A549 (cell line): ENCODE measurements around the gene HSD3B7. TPM values are rescaled to one million over a fixed set of nuclear protein-coding genes. Genes with fewer than 3 reads are reported as not detected.

Experiments used
- ATAC-seq, 2 experiments: fragments of 200-7000 bp in 1 of 2; fragments of >200 bp in 1 of 2; cut with Nextera tagmentation in 1 of 2; cut with Tn5 transposase in 1 of 2; 3 replicates each; pipeline versions ENCODE4 v1.8.0 to v1.9.1; 2018 to 2020; ENCODE audit warnings: mild to moderate bottlenecking in 1 of 2, moderate library complexity in 1 of 2
- CTCF ChIA-PET: fragments of 300-600 bp; sonication (Branson Sonifier 250); formaldehyde crosslinking; extraction: SDS; loops from one replicate; lab custom pipeline; 2021; ENCODE audit warnings: antibody characterized with exemption, inconsistent platforms; lab: Yijun Ruan, JAX
- POLR2A ChIA-PET: fragments of 350-600 bp; formaldehyde crosslinking; extraction: SDS; loops from one replicate; lab custom pipeline; 2021; ENCODE audit warnings: antibody characterized with exemption, inconsistent platforms; lab: Yijun Ruan, JAX
- DNase-seq, 2 experiments: peaks; one replicate each; pipeline versions ENCODE4 v3.0.0 to v3.0.0-alpha.2; 2011 to 2016; ENCODE audit warnings: low read depth in 1 of 2, low spot score in 1 of 2
- FAIRE-seq: peaks from 2 replicates; lab custom pipeline; 2011; peaks lifted over from hg19 to GRCh38; lab: Jason Lieb, UNC
- H3K27ac ChIP-seq, 2 experiments: fragments of >200 bp; sonication (Bioruptor Twin); formaldehyde crosslinking; 3 replicates each; pipeline ENCODE4 v1.5.1; 2016 to 2017
- H3K4me1 ChIP-seq: fragments of >200 bp; sonication (Bioruptor Twin); formaldehyde crosslinking; 3 replicates; pipeline ENCODE4 v1.6.1; 2016
- H3K4me2 ChIP-seq: fragments of >200 bp; sonication (Bioruptor Twin); formaldehyde crosslinking; 3 replicates; pipeline ENCODE4 v1.6.1; 2016
- H3K4me3 ChIP-seq: fragments of >200 bp; sonication (Bioruptor Twin); formaldehyde crosslinking; 3 replicates; pipeline ENCODE4 v1.5.1; 2016
- H3K9me3 ChIP-seq: fragments of >200 bp; sonication (Bioruptor Twin); formaldehyde crosslinking; 3 replicates; pipeline ENCODE4 v1.6.1; 2016
- CEBPB ChIP-seq, 2 experiments: fragments of >200 bp in 1 of 2; sonication (Bioruptor Twin) in 1 of 2; formaldehyde crosslinking in 1 of 2; IDR thresholded peaks; 2 replicates each; pipeline ENCODE4 v1.6.1; 2012 to 2016
- EHF ChIP-seq: fragments of 250-450 bp; sonication (Bioruptor Pico); IDR thresholded peaks from 2 replicates; pipeline ENCODE4 v1.5.0; 2020; ENCODE audit warnings: mild to moderate bottlenecking
- EP300 ChIP-seq, 2 experiments: fragments of >200 bp; sonication (Bioruptor Twin); formaldehyde crosslinking; IDR thresholded peaks; 2 replicates in 1 of 2; 3 replicates in 1 of 2; pipeline ENCODE4 v1.6.1; 2016 to 2017
- ESRRA ChIP-seq: fragments of 150-350 bp; IDR thresholded peaks from 2 replicates; pipeline ENCODE4 v1.6.1; 2014; ENCODE audit warnings: mild to moderate bottlenecking, low read length, borderline replicate concordance
- FOXS1 ChIP-seq: fragments of 250-450 bp; sonication (Bioruptor Pico); IDR thresholded peaks from 2 replicates; pipeline ENCODE4 v1.5.0; 2020; ENCODE audit warnings: mild to moderate bottlenecking, moderate library complexity
- HDAC2 ChIP-seq: fragments of 200-600 bp; sonication (generic); IDR thresholded peaks from 2 replicates; pipeline ENCODE4 v1.6.1; 2016
- HMGXB4 ChIP-seq: fragments of 250-450 bp; sonication (Bioruptor Pico); IDR thresholded peaks from 2 replicates; pipeline ENCODE4 v1.5.0; 2021; ENCODE audit warnings: mild to moderate bottlenecking, moderate library complexity, borderline replicate concordance
- HOXB5 ChIP-seq: fragments of 250-450 bp; sonication (Bioruptor Pico); IDR thresholded peaks from 2 replicates; pipeline ENCODE4 v1.5.0; 2020; ENCODE audit warnings: mild to moderate bottlenecking, moderate library complexity
- MAX ChIP-seq: IDR thresholded peaks from 2 replicates; pipeline ENCODE4 v1.6.1; 2012
- MAZ ChIP-seq: fragments of 150-350 bp; IDR thresholded peaks from 2 replicates; pipeline ENCODE4 v1.6.1; 2014; ENCODE audit warnings: antibody characterized with exemption, low read depth, low read length, borderline replicate concordance
- MYC ChIP-seq: IDR thresholded peaks from 2 replicates; pipeline ENCODE4 v1.6.1; 2012; ENCODE audit warnings: mild to moderate bottlenecking, inconsistent platforms, low read length, improper control_type of control experiment, borderline replicate concordance
- NFE2L2 ChIP-seq: fragments of 150-350 bp; conservative IDR thresholded peaks from 2 replicates; pipeline ENCODE4 v1.6.1; 2014; ENCODE audit warnings: low read length
- NPAS2 ChIP-seq: fragments of 250-450 bp; sonication (Bioruptor Pico); IDR thresholded peaks from 2 replicates; pipeline ENCODE4 v1.8.0; 2022; ENCODE audit warnings: mild to moderate bottlenecking, moderate library complexity, borderline replicate concordance
- PBX3 ChIP-seq: IDR thresholded peaks from 2 replicates; pipeline ENCODE4 v1.6.1; 2012
- POLR2A ChIP-seq: IDR thresholded peaks from 2 replicates; pipeline ENCODE4 v1.6.1; 2012; ENCODE audit warnings: mild to moderate bottlenecking, low read length
- RAD21 ChIP-seq, 2 experiments: fragments of >200 bp in 1 of 2; sonication (Bioruptor Twin) in 1 of 2; formaldehyde crosslinking in 1 of 2; IDR thresholded peaks in 1 of 2; conservative IDR thresholded peaks in 1 of 2; 2 replicates in 1 of 2; 3 replicates in 1 of 2; pipeline ENCODE4 v1.6.1; 2012 to 2018; ENCODE audit warnings: inconsistent platforms in 1 of 2
- RARB ChIP-seq: fragments of 250-450 bp; sonication (Bioruptor Pico); IDR thresholded peaks from 2 replicates; pipeline ENCODE4 v1.8.0; 2021; ENCODE audit warnings: mild to moderate bottlenecking, moderate library complexity
- RCOR1 ChIP-seq: fragments of 150-350 bp; IDR thresholded peaks from 2 replicates; pipeline ENCODE4 v1.6.1; 2014; ENCODE audit warnings: antibody characterized with exemption, low read length, low read depth
- REST ChIP-seq: fragments of 200-600 bp; sonication (generic); IDR thresholded peaks from 2 replicates; pipeline ENCODE4 v1.6.1; 2016; ENCODE audit warnings: antibody characterized with exemption, mild to moderate bottlenecking, moderate library complexity
- RFX5 ChIP-seq: fragments of 450-650 bp; IDR thresholded peaks from 2 replicates; pipeline ENCODE4 v1.7.1; 2014; ENCODE audit warnings: antibody characterized with exemption, mild to moderate bottlenecking, moderate library complexity
- RNF2 ChIP-seq: fragments of 200-600 bp; sonication (generic); IDR thresholded peaks from 2 replicates; pipeline ENCODE4 v1.6.1; 2016; ENCODE audit warnings: low read depth, mild to moderate bottlenecking, antibody characterized with exemption, moderate library complexity, borderline replicate concordance
- TFCP2L1 ChIP-seq: fragments of 250-450 bp; sonication (Bioruptor Pico); IDR thresholded peaks from 2 replicates; pipeline ENCODE4 v1.5.0; 2021; ENCODE audit warnings: mild to moderate bottlenecking
- USF2 ChIP-seq: fragments of 450-650 bp; IDR thresholded peaks from 2 replicates; pipeline ENCODE4 v1.6.1; 2014; ENCODE audit warnings: antibody characterized with exemption
- ZC3H11A ChIP-seq: fragments of 450-650 bp; IDR thresholded peaks from 2 replicates; pipeline ENCODE4 v1.6.1; 2014; ENCODE audit warnings: antibody characterized with exemption, mild to moderate bottlenecking
- ZSCAN20 ChIP-seq: fragments of 250-450 bp; sonication (Bioruptor Pico); IDR thresholded peaks from 2 replicates; pipeline ENCODE4 v1.8.0; 2022; ENCODE audit warnings: mild to moderate bottlenecking, moderate library complexity
- WGBS: methylation state at CpG from one replicate; pipeline ENCODE4 v1.1.6; 2017; ENCODE audit errors: missing lambda C conversion rate; 5-methylcytosine and 5-hydroxymethylcytosine counted together
- polyA plus RNA-seq, 4 experiments: library from polyadenylated mRNA; depleted of rRNA in 3 of 4; stranded (reverse); fragments of >200 nt; fragmentation: RNase III in 1 of 4; extraction: RNeasy Plus Mini Kit Qiagen cat#74134 plus additional on column Dnase treatment in 1 of 4; gene quantifications; 2 replicates in 3 of 4; 3 replicates in 1 of 4; pipeline ENCODE4 v1.2.3, GENCODE V29; 2011 to 2017

Gene HSD3B7
- polyA plus RNA-seq, 2 of the 4 experiments (the other 2 are of a cell fraction) = 10.5 to 19.7 TPM

GRCh38 chr16:30947541-30947858 is 37.5 kb upstream of the HSD3B7 start:
- Histone ChIP-seq H3K9me3 (no peaks in the 10 kb centered on the region), H3K4me2 (no peak overlapping the region), H3K4me3 (no peak overlapping the region), H3K27ac (peak overlapping the region in 1 of 2 experiments; percentile 99; a peak in 3 of 6 replicates), H3K4me1 (peaks cover 19% of the 10 kb centered on the region)
- TF ChIP-seq EP300 (IDR thresholded peaks at IDR 0.05) = no peak
- TF ChIP-seq EHF (CRISPR knock-in tag) = no peak
- no peak for TF ChIP-seq USF2
- no peak for TF ChIP-seq NPAS2 (CRISPR knock-in tag)
- no peak for TF ChIP-seq HDAC2
- TF ChIP-seq TFCP2L1 (CRISPR knock-in tag) = no peak
- no peak for TF ChIP-seq POLR2A
- TF ChIP-seq ESRRA = no peak
- TF ChIP-seq RAD21 (conservative IDR thresholded peaks at IDR 0.05 in 1 of 2, IDR thresholded peaks at IDR 0.05 in 1 of 2) = no peak
- TF ChIP-seq REST = no peak
- TF ChIP-seq RFX5 = no peak
- TF ChIP-seq MAZ = no peak
- no peak for TF ChIP-seq HMGXB4 (CRISPR knock-in tag)
- TF ChIP-seq CEBPB (IDR thresholded peaks at IDR 0.05) = no peak
- TF ChIP-seq NFE2L2 = no peak
- no peak for TF ChIP-seq RARB (CRISPR knock-in tag)
- TF ChIP-seq HOXB5 (CRISPR knock-in tag) = no peak
- TF ChIP-seq RNF2 = no peak
- TF ChIP-seq ZSCAN20 = no peak
- TF ChIP-seq FOXS1 (CRISPR knock-in tag) = no peak
- ATAC-seq (no peak), DNase-seq (no peak), FAIRE-seq (no peak)
- 60% methylated on average over 1 of the region's 3 CpGs for WGBS
- POLR2A ChIA-PET = no interaction called here
- CTCF ChIA-PET = interaction anchor here (1.3 to 2.4 kb wide), 2 partner anchors 12 to 103 kb away, joined by 6 to 10 read pairs; no protein-coding TSS in a partner anchor

- DNase-seq = peak; percentile 87 to 98
- Histone ChIP-seq H3K27ac (peak overlapping the region; percentile 90 to 99), H3K4me2 (peak overlapping the region; percentile 88), H3K9me3 (no peaks in the 10 kb centered on the region), H3K4me1 (peaks cover 19% of the 10 kb centered on the region), H3K4me3 (peak overlapping the region; percentile 73)
- FAIRE-seq = no peak
- ChIA-PET POLR2A (no interaction called here), CTCF (interaction anchor here (1.3 to 2.4 kb wide), 2 partner anchors 13 to 103 kb away, joined by 6 to 10 read pairs; no protein-coding TSS in a partner anchor)
- ATAC-seq = peak; percentile 75 to 85
- 73% methylated on average over 27 of the region's 44 CpGs for WGBS
- TF ChIP-seq ZC3H11A = no peak
- 0 out of 2 replicates have a peak, but pooled peaks have one; percentile 18 for TF ChIP-seq MYC
- TF ChIP-seq PBX3 = peak; percentile 97
- peak; percentile 41; the same call in 1 of the 2 replicates for TF ChIP-seq RFX5
- no peak for TF ChIP-seq RCOR1
- TF ChIP-seq TFCP2L1 (CRISPR knock-in tag) = no peak
- 0 out of 2 replicates have a peak, but pooled peaks have one; percentile 16 for TF ChIP-seq MAZ
- TF ChIP-seq EHF (CRISPR knock-in tag) = no peak
- TF ChIP-seq MAX = 0 out of 2 replicates have a peak, but pooled peaks have one; percentile 4
Measured at GRCh38 chr16:30947859-30948666, 36.9 kb upstream of the HSD3B7 start.
